C1 segment of cervical spinal cord (tissue), 14 donors: Measurements from ENCODE around the gene ETNK2.
"Not testable (repeated sequence)": the region's sequence is repeated elsewhere in the genome, so short reads cannot be mapped to it uniquely, and the experiment has no call there.

Experiments
- DNase-seq, 14 donors: peaks; one replicate each; lab custom pipeline; 2025; lab: John Stamatoyannopoulos, UW

Gene ETNK2

DNA sequence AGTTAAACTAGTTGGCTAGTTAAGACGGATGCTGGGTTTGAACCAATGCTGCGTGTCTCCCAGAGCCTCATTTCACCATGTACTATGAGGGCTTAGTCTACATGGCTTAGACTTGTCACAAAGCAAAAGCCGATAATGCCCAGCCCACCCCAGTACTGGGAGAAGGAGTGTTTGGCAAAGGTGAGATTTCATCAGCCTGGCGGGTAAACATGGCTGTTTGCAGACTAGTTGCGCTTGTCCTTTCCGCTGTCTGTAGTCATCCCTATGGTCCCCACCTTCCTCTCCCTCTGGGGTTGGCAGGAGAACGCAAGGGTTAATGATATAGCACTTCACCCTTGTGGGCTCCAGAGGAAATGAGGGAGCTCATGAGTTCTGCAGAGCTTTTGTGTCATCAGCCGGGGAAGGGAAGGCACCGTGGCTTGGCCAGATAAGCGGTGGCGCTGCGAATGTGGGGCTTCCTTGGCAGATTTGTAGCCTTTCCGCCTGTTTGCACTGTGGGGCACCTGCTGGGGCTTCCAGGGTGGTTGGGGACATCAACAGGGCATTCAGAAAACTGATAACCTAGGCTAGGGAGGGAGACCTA is 49.7 kb downstream of the ETNK2 start:
- DNase-seq, result no peak

DNA sequence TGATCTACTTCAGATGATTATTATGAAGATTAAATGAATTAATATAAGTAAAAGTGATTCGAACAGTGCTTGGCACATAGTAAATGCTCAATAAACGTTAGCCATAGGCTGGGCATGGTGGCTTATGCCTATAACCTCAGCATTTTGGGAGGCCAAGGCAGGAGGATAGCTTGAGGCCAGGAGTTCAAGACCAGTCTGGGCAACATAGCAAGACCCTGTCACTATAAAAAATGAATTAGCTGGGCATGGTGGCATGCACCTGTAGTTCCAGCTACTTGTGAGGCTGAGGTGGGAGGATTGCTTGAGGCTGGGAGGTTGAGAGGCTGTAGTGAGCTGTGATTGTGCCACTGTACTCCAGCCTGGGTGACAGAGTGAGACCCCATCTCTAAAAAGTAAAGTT is 52.1 kb downstream of the ETNK2 start:
- DNase-seq, result not testable (repeated sequence)

DNA sequence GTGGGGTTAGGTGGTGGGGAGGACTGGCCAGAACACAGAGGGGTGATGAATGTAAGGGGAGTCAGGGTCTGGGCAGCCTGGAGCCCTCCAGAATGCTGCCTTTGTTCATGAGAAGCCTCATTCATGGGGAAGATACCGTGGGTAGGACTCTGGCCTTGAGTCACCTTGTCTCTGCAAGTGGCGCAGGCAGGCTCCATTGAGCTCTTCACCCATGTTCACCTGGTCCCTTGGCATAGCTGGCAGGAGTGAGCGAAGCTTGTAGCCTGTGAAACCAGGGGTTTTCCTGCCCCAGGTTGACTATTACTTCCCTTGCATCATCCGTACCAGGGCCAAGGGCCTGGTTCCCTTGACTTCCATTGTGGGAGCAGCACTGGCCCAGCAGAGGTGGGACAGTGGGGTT is 53.2 kb downstream of the ETNK2 start:
- no peak for DNase-seq

DNA sequence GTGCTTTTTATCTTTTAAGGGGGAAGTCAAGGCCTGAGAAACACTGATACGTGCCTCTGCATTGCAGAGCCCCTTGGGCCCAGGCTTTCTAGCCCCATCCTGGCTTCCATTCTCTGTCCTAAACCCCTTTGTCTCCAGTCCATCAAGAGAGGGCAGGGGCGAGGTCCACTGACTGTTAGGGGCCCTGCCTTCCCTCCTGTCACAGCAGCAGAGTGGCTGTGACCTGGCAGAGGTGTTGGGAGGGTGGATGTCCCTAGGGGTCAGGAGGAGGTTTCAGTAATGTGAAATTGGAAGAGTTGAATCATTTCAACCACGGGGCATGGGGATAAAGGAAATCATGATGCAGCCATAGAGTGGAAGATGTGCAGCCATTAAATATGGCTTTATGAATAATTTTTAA is 54.9 kb downstream of the ETNK2 start:
- DNase-seq, result no peak

DNA sequence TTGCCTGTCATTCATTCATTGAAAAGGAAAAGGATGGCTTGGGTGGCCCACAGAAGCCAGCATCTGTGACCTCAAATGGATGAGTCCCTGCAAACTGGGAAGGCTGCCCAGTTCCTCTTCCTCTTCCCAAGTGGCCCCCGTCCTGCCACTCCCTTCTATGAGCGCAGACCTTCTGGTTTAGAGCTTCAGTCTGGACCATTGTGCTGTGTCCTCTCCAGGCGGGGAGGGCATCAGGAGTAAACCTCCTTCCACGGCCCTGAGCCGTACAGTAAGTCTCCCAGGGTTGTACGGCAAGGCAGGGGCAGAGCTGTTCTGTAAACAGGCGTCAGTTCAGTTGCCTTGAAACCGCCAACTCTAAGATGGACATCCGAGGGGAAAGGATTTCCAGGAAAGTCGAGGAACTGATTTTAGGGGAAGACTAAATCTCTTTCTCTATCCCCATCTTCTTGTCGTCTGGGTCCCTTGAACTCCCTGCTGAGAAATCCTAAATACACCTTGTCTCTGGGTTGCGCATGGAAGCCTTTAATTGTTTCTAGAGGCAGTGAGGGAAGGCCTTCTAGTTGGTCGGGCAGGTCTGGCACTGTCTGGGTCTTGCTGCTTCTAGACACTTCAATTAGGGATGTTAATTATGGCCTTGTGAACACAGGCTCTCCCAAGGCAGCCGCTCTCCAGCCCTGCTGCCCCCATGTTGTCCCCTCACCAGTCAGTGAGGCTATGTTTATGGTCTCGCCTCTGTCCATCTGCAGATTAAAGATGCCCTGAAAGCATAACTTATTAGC is 56.8 kb downstream of the ETNK2 start:
- no peak for DNase-seq

DNA sequence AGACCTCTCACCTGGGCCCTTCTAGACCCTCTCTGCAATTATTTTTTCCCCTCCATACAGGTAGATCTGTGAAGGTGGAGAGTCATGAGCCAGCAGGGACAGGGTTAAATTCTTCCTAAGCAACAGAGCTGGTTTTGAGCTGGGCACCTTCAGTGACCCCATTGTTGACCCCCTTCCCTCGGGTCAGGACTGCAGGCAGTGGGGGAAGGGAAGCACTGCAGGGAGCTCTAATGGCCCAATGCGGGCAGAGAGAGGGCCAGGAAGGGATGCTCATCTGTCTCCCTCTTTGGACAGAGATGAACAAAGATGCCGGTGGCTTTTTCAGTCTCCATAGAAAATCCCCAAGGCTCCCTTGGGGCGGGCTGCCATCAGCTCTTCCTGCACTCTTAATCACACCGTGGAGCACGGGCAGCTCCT is 57.5 kb downstream of the ETNK2 start:
- DNase-seq, result no peak

DNA sequence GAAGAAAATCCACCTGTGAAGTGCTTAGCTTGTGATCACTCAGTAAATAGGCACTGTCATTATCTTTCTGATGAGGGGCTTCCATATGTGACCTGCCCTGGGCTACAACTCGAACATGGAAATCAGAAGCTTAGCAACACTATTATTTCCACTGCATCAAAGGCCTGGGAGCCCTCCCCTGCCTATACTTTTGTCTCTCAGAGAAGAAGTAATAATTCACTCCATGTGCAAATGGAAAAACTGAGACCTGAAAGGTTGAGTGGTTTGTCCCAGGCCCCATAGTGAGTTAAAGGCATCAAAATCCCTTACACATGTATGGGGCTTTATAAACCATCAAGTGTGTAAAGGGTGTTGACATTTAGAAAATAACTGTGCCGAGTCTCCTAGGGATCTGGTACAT is 58.1 kb downstream of the ETNK2 start:
- no peak for DNase-seq

DNA sequence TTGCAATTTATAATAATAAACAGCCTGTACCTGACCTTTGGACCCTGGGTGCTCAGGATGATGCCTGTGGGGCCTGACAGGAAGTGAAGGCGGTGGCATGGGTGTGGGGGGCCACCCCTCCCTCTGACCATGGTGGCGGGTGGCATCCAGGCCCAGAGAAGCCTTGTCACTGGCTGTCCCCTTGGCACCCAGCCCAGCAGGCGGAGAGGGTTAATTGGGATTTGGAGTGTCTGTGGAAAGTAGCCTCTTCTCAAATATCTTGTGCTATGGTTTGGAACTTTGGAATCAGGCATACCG is 58.5 kb downstream of the ETNK2 start:
- DNase-seq, result no peak

DNA sequence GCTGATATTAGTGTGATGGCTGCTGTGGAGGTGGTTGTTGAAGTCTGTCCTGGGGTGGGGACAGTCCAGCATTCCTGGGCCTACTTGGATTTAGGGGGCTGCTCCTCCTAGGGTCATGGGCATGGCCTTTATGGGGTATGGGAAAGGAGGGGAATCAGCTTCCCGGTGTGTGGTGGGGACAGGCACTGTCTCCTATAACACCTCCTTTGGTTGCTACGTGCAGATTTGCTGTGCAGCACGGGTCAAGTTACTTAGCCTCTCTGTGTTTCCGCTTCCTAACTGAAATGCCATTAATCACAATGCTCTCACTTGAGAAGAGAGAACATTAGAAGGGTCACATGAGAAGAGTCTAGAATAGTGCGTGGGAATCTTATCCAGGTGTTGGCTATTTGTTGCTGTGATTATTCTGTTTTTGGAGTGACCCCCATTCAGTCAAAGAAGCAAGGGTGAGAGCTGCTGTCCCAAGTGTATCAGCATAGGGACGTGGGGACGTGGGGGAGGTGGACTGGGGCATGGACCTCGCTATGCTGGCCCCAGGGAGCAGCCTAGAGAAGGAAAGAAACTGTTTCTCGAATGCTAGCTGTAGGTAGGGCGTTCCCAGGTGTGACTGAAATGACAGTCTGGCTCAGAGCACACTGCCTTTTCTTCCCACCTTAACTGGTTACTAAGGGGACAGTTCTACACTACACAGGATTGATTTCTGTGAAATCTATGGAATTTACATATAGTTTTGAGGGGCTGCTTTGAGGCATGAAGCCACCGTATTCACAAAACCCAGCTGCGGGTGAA is 59.0 kb downstream of the ETNK2 start:
- DNase-seq, result no peak

DNA sequence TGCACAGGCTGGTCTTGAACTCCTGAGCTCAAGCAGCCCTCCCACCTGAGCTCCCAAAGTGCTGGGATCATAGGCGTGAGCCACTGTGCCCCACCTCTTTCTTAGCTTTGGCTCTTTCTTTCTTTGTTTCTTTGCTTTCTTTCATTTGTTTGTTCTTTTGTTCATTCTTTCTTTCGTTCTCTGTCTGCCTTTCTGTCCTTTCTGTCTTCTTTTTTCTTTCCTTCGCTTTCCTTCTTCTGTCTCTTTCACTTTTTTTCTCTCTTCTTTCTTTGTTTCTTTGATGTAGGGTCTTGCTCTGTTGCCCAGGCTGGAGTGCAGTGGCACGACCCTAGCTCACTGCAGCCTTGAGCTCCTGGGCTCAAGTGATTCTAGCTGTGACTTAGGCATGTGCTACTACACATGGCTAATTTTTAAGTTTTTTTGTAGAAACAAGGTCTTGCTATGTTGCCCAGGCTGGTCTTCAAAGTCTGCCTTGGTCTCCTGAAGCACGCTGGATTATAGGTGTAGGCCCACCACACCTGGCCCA is 60.0 kb downstream of the ETNK2 start:
- DNase-seq, result no peak

DNA sequence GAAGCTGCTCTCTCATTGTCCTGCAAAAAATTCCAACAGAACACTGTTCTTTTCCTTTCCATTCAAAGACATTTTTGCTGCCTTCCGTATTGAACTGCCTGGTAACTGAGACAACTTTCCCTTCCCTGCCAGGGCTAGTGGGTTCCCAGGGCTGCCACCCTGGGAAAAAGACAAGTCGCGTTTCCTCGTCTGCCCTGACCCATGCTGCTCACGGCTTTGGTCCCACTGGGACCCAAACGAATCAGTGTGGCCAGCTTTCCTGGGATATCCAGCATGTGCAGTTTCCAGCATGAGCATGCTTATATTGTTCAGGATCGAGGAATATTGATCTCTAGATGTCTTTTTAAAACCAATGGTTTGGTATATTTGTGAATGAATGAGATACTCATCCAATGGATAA is 60.8 kb downstream of the ETNK2 start:
- DNase-seq, result no peak

DNA sequence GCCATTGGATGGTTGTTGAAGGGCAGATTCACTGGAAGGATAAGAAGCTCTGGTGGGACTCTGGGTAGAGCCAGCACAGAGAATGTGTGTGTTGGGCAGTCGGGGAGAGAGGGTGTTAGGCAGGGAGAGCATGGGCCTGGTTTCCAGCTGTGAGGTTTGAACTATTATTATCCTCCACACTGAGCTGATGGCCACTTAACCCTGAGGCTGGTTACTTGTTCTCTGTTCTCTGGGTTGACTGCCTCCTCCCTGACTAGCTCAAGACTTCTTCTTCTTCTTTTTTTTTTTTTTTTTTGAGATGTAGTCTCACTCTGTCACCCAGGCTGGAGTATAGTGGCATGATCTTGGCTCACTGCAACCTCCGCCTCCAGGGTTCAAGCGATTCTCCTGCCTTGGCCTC is 61.7 kb downstream of the ETNK2 start:
- DNase-seq, result not testable (repeated sequence)

DNA sequence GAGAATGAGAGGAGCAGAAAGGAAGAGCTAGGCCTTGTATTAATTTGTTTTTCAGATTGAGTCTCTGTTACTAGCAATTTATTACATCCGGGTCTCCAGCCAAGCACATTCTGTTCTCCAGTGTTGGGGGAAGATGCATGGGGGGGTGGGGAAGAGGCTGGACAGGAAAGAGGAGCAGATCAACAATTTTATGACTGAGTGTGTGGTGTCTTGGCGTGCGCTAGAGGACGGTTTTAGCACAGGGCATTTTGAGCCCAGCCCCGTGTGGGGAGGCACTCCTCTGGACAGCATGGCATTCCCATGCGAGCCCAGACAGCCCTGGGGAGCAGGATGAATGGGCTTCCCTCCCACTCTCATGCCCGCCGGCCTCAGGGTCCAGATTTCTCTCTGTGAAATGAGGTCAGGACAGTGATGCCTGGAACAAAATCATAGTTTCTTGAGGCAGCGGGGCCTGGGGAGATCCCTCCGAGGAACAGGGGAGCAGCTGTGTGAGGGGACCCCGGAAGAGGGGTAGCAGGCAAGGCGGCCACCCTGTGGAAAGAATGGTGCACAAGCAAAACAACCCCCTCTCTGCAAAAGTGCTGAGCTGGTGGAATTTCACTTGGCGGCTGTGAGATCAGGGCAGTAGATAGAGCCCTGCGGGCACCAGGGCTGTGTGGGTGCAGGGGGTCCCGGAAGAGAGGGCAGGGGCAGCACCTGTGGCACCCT is 62.6 kb downstream of the ETNK2 start:
- DNase-seq, result peak in 6 of 14 donors; percentile 21 to 61 (median 32)

DNA sequence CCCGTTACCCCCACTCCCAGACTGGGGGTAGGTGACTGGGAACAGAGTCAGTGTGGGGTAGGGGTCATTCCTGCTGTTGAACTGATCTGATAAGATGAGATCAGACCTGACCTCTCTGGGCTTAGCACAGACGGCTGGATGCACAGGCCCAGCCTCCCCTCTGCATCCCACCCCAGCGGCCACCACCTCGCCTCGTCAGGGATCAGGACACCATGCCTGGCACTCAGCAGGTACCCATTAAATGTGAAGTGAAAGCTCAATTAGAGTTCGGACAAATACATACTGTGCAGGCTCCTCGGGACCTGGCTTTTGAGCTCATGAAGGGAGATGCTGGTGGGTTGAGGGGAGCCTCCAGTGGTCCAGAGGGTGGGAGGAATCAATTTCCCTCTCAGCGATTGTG is 63.2 kb downstream of the ETNK2 start:
- no peak for DNase-seq

DNA sequence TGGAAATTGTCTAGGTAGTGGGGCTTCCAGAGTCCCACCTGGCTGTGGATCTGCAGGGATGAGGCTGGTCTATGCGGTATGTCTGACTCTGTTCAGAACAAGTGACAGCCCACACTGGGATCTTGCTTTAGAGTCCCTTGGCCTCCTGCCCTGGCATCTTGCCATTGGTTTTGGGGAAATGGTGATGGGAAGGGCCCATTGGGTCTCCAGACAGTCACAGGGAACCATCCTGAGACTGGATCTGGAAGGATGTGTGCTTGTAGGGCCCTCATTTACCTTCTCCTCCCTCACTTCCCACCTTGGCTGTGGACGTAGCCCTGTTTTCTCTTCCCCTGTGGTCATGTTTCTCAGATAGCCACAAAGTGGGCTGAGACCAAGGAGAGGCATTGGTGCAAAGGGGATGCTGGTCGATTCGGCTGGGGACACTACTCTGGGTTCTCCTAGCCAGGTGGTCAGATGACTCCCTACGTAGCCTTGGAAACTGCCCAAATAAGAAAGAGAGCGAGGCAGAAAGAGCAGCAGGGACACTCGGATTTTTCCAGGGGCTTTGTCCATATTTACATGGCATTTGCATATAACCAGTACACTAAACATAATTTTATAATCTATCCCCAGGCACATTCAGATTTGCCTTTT is 63.8 kb downstream of the ETNK2 start:
- peak in 1 of 14 donors; percentile 53 for DNase-seq

DNA sequence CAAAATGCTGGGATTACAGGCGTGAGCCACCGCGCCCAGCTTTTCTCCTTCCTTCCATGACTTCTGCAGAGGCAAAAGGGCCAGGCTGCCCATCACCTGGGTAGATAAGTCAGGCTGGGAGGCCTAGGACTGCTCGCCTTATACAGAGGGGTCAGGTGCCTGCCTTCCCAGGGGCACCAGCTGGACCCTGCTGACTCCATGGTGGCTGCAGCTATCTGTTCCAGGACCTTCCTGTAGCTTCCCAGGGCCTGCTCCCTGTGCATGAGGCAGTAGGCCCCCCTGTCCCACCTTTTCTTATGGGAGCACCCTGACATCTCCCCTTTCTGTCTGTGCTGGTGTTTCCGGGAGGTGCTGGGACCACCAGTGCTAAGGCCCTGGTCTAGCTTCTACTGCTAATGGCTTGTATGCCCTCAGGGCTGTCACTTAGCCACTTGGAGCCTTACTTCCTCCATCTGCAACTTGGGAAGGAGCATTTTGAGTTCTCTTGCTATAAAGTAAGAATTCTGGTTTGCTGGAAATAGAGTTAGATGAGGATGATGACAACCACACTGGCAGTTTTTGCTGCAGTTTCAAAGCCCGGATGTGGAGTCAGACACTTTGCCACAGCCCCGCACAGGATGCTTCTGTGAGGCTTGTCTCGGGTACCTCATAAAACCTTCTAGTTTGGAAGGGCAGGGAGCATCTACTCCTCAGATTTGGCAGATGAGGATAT is 64.5 kb downstream of the ETNK2 start:
- no peak for DNase-seq

DNA sequence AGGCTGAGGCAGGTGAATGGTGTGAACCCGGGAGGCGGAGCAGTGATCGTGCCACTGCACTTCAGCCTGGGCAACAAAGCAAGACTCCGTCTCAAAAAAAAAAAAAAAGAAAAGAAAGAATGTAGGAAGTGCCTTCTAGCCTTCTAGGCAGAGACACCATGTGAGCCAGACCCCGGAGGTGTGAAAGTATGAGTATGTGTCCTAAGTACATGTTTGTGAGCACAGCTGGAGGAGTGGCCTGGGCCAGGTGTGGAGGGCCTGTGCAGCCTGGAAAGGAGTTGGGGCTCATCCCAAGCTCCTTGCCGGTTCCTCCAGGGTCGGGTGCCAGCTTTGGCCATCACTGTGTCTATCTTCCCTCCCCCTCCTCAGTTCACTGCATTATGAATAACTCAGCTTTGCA is 66.0 kb downstream of the ETNK2 start:
- no peak for DNase-seq

DNA sequence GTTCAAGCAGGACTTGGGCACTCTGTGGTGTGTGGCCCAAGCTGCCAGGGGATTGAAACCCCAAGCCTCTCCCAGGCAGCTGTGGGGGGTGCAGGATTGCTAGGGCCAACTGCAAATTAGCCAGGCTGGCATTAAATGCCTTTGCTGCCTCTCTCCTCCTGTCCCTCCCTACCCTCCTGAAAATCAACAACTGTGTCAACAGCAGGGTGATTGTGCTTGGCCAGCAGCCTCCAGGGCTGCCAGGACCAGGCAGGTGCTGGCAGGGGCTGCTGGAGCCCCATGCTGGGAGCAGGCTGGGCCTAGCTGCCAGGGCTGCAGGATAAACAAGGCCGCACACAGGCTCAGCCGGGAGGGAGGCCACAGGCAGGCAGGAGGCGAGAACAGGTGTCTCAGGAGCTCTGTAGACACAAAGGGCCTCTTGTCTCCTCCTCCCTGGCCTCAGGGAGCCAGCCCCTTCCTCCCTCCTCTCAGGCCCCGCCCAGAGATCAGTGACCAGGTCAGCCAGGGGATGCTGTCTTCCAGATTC is 67.5 kb downstream of the ETNK2 start:
- DNase-seq, result peak in 9 of 14 donors; percentile 29 to 97 (median 58)

DNA sequence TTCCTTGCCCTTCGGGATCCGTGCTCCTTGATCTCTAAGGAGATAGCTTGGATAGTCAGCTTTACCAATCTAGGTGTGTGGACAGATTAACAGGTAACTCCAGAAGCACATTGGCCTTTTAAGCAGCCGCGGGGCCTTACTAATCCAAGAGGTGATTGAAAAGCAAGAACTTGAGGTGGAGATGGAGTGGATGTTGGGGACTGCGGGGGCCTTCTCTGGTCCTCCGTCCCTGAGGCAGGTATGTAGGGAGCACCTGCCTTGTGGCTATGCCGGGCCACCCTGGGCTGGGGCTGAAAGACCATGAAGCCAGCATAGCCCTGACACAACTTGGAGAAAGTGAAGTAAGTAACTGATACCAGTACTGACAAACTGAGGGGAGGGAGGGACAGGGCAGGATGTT is 68.4 kb downstream of the ETNK2 start:
- DNase-seq, result no peak

DNA sequence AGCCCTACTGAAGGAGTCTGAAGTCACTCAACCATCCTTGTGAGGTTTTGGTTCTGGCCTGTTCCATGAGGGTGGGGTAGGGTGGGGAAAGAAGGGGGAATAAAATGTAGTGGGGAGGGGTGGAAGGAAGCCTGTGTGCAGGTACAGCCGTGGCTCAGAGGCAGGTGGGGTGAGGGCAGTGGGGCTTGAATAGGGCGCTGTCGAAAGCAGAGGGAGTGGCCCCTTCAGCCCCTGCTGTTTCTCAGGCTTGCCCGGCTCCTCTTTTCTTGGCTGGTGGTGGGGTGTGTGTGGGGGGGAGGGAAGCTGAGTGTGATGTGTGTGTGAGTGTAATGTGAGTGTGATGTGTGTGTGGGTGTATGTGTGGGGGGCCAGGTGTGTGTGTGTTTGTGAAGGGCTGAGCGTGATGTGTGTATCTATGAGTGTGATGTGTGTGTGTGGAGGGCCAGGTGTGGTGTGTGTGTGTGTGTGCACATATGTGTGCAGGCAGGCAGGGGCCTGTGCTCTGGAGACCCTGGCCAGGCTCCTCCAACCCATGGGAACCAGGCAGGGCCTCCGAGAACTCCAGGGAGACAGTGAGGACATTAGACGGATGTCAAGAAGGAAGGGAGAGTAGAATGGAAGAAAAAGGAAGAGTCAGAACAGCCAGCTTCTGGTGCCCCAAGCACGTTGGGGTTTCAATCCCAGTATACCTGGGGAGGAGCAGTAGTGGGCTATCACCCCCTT is 69.9 kb downstream of the ETNK2 start:
- DNase-seq, result no peak
